Stimulated activated naive B cell treated with anti-CD40 and anti-IgM and Interleukin-4, amounts not matched to agents 10 μg/mL and 1 μg/mL and 100 μg/mL, for 72 hours (primary cell): ENCODE data around the gene NOL4.
"Not testable (repeated sequence)": the region's sequence is repeated elsewhere in the genome, so short reads cannot be mapped to it uniquely, and the experiment has no call there.

Source experiments
- ATAC-seq, 2 donors: fragments of 150-1000 bp; cut with Tn5 transposase; replicated peaks; 2 replicates each; pipeline ENCODE4 v1.10.0; 2021; ENCODE audit warnings: moderate library complexity in 1 of 2
- DNase-seq: peaks from one replicate; pipeline ENCODE4 v3.0.0; 2021
- H3K27ac Mint-ChIP-seq: one replicate; pipeline ENCODE4 v1.8.0; 2022; ENCODE audit warnings: mild to moderate bottlenecking, mixed read lengths
- H3K27me3 Mint-ChIP-seq, 2 donors: one replicate each; pipeline ENCODE4 v1.8.0; 2022; ENCODE audit warnings: mixed read lengths in 2 of 2
- H3K36me3 Mint-ChIP-seq, 2 donors: one replicate each; pipeline ENCODE4 v1.8.0; 2022; ENCODE audit warnings: mixed read lengths in 2 of 2, mild to moderate bottlenecking in 1 of 2
- H3K4me1 Mint-ChIP-seq, 2 donors: one replicate each; pipeline ENCODE4 v1.8.0; 2022; ENCODE audit warnings: mixed read lengths in 2 of 2, mild to moderate bottlenecking in 1 of 2
- H3K4me3 Mint-ChIP-seq, 2 donors: one replicate each; pipeline ENCODE4 v1.8.0; 2022; ENCODE audit warnings: mild to moderate bottlenecking in 2 of 2, mixed read lengths in 2 of 2, moderate library complexity in 1 of 2
- H3K9me3 Mint-ChIP-seq, 2 donors: one replicate each; pipeline ENCODE4 v1.8.0; 2022; ENCODE audit warnings: mixed read lengths in 2 of 2, mild to moderate bottlenecking in 1 of 2

The NOL4 gene, protein sequence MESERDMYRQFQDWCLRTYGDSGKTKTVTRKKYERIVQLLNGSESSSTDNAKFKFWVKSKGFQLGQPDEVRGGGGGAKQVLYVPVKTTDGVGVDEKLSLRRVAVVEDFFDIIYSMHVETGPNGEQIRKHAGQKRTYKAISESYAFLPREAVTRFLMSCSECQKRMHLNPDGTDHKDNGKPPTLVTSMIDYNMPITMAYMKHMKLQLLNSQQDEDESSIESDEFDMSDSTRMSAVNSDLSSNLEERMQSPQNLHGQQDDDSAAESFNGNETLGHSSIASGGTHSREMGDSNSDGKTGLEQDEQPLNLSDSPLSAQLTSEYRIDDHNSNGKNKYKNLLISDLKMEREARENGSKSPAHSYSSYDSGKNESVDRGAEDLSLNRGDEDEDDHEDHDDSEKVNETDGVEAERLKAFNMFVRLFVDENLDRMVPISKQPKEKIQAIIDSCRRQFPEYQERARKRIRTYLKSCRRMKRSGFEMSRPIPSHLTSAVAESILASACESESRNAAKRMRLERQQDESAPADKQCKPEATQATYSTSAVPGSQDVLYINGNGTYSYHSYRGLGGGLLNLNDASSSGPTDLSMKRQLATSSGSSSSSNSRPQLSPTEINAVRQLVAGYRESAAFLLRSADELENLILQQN

DNA sequence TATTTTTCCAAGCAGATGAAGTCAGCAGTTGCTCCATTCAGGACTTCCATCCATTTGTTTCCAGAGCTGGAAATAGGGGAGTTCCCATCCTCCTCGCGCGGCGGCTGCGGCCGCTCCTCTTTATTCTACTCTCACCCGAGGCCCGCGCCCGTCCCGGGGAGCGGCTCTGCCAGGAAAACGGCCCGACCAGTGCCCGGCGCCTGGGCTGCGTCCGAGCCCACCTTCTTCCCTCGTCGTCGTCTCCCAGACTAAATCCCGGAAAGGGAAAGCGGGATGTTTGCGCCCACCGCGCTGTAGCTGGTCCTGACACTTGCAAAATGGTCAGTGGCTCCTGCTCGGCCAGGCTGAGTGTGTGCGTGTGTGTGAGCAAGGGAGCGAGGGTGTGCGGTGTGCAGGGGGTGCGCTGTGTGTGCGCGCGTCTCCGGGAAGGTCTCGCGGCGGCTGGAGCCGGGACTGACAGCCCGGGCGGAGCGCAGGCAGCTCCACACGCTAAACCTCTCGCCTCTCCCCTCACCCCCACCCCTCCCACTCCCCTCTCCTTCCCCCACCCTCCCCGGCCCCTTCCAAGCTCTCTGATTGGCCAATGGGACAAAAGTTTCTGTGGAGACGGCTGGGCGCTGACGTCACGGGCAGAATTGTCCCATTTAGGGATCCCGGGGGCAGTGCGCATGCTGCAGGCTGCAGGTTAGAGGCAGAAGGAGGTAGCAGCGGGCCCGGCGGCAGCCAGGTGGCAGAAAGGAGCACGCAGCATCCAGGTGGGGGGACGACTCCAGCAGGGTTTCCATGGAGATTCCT lies at the start of gene NOL4:
NOL4 (minus strand) TSS at position 491 of the 795 bp plus-strand sequence. CDS start 1,660 bp downstream, outside the sequence.
- H3K27me3 Mint-ChIP-seq, result peaks cover 33 to 42% of the 10 kb centered on the region in 2 donors
- DNase-seq, result no peak
- ATAC-seq, result no peak
- H3K36me3 Mint-ChIP-seq, result no peaks in the 10 kb centered on the region
- peak within 1 kb of the TSS; percentile 15 for H3K27ac Mint-ChIP-seq
- peaks cover 2 to 9% of the 10 kb centered on the region in 2 donors for H3K9me3 Mint-ChIP-seq
- H3K4me1 Mint-ChIP-seq, result peaks cover 10 to 15% of the 10 kb centered on the region in 2 donors
- H3K4me3 Mint-ChIP-seq, result peak within 1 kb of the TSS in 1 of 2 donors; percentile 38

DNA sequence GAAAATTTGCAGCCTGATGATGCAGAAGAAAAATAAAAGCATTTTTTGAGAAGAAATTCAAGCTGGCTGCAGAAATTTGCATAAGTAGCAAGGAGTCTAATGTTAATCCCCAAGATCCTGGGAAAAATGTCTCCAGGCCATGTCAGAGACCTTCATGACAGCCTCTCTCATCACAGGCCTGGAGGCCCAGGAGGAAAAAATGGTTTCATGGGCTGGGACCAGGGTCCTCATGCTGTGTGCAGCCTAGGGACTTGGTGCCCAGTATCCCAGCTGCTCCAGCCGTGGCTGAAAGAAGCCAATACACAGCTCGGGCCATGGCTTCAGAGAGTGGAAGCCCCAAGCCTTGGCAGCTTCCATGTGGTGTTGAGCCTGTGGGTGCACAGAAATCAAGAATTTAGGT lies 41.3 kb upstream of the NOL4 start:
- H3K4me3 Mint-ChIP-seq, H3K27me3 Mint-ChIP-seq, ATAC-seq, H3K27ac Mint-ChIP-seq, H3K4me1 Mint-ChIP-seq, DNase-seq, H3K36me3 Mint-ChIP-seq: not testable (repeated sequence)
- peaks cover 8 to 17% of the 10 kb centered on the region in 2 donors for H3K9me3 Mint-ChIP-seq

DNA sequence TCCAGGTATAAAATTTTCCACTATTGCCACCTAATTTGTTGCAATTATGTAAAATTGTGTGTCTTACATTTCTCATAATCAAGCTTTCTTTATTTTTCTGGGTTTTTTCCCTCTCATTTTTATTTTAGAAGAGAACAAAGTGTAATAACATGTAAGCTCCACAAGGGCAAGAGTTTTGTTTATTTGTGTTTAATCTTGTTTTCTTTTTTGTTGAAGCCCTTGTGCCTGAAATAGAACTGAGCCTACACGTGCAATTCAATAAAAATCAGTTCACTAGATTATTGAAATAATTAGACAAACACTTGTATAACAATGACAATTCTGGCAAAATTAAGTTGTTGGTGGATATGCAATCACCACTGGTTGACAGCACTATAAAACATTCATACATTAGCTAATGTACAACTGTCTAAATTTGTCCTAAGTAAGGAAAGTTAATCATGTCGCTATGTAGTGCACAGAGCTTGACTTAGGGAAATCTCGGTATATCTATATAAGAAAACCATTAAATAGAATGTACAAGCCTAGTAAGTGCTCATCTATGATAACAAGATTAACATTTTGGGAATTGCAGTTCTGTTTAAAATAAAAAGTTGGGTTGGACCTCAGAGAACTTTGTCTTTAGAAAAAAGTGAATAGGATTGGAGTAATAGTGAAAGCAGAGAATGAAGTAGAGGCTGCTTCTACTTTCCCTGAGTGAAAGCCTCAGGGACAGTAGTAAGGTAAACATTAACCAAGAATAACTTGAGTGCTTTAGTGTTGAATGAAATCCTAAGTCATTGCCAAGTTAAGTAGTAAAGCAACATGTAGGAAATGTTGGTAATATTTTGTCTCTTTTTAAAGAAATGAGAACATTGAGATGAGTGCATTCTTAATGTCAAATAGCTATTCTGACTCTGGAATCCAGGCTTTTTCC lies 37.4 kb upstream of the NOL4 start:
- Mint-ChIP-seq H3K36me3 (peaks cover 0 to 5% of the 10 kb centered on the region in 2 donors), H3K27ac (no peak overlapping the region), H3K27me3 (no peaks in the 10 kb centered on the region), H3K4me1 (no peaks in the 10 kb centered on the region), H3K4me3 (no peak overlapping the region), H3K9me3 (peaks cover 9 to 17% of the 10 kb centered on the region in 2 donors)
- ATAC-seq (no peak), DNase-seq (no peak)

DNA sequence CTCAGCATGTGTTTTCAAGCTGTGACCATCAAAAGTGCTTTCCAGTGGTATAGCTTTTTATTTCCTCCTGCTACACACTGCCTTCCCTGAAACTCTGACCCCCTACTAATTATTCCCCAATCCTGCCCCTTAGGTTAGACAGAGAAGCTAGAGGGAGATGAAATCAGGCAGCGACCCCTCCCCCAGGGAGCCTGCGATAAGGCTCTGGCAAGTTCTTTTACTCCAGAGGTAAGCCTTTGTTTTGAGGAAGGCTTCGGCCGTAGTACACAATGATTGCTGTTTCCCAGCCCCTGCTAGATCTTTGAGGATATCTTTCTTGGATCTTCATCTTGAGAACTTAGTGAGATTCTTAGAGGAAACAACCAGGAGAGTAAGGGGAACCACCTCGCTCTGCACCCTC lies 33.5 kb upstream of the NOL4 start:
- ATAC-seq, result no peak
- H3K27me3 Mint-ChIP-seq, result no peaks in the 10 kb centered on the region
- no peaks in the 10 kb centered on the region for H3K4me1 Mint-ChIP-seq
- no peak overlapping the region for H3K4me3 Mint-ChIP-seq
- no peak overlapping the region for H3K27ac Mint-ChIP-seq
- DNase-seq, result no peak
- H3K36me3 Mint-ChIP-seq, result no peaks in the 10 kb centered on the region
- H3K9me3 Mint-ChIP-seq, result peaks cover 3 to 6% of the 10 kb centered on the region in 2 donors

DNA sequence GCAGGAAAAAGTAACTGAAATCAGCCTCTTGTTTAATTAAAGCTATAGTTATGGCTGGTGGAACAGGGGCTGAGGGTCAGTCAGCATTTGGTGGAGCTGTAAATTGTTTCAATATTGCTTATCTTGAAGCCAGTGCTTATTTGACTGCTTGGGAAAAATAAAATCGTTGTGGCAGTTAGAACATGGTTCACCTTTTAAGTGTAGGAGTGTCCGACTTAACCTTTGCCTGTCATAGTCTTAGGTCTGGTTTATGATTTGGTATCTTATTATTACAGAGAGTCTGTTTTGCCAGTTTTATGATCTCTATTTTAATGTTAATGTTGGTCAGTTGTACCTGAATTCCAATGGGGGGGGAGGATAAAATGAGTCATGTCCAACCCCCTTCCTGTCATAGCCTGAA lies 27.2 kb upstream of the NOL4 start:
- Mint-ChIP-seq H3K27ac (no peak overlapping the region), H3K4me3 (no peak overlapping the region), H3K27me3 (no peaks in the 10 kb centered on the region), H3K9me3 (peaks cover 3 to 7% of the 10 kb centered on the region in 2 donors), H3K36me3 (no peaks in the 10 kb centered on the region), H3K4me1 (no peaks in the 10 kb centered on the region)
- ATAC-seq (no peak), DNase-seq (no peak)

DNA sequence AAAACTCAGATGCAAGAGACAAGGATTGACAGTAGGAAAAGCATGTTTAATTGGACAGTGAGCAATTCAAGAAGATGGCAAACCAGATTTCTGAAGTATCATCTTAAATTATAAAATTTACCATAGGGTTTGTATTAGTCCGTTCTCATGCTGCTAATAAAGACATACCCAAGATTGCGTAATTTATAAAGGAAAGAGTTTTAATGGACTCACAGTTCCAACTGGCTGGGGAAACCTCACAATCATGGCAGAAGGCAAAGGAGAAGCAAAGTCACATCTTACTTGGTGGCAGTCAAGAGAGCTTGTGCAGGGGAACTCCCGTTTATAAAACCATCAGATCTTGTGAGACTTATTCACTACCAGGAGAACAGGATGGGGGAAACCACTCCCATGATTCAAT lies 24.0 kb upstream of the NOL4 start:
- Mint-ChIP-seq H3K4me1 (no peaks in the 10 kb centered on the region), H3K9me3 (peaks cover 3 to 11% of the 10 kb centered on the region in 2 donors), H3K36me3 (no peaks in the 10 kb centered on the region), H3K27me3 (no peaks in the 10 kb centered on the region), H3K4me3 (no peak overlapping the region), H3K27ac (no peak overlapping the region)
- no peak for ATAC-seq
- no peak for DNase-seq

DNA sequence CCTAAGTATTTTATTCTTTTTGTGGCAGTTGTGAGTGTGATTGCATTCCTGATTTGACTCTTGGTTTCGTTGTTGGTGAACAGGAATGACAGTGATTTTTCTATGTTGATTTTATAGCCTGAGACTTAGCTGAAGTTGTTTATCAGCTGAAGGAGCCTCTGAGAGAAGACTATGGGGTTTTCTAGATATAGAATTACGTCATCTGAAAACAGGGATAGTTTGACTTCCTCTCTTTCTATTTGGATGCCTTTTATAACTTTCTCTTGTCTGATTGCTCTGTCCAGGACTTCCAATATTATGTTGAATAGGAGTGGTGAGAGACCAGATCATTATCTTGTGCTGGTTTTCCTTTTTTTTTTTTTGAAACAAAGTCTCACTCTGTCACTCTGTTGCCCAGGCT lies 18.0 kb upstream of the NOL4 start:
- no peaks in the 10 kb centered on the region for H3K36me3 Mint-ChIP-seq
- DNase-seq, result no peak
- H3K4me3 Mint-ChIP-seq, result no peak overlapping the region
- H3K9me3 Mint-ChIP-seq, result peaks cover 0 to 8% of the 10 kb centered on the region in 2 donors
- H3K27ac Mint-ChIP-seq, result no peak overlapping the region
- H3K4me1 Mint-ChIP-seq, result no peaks in the 10 kb centered on the region
- H3K27me3 Mint-ChIP-seq, result no peaks in the 10 kb centered on the region
- no peak for ATAC-seq

DNA sequence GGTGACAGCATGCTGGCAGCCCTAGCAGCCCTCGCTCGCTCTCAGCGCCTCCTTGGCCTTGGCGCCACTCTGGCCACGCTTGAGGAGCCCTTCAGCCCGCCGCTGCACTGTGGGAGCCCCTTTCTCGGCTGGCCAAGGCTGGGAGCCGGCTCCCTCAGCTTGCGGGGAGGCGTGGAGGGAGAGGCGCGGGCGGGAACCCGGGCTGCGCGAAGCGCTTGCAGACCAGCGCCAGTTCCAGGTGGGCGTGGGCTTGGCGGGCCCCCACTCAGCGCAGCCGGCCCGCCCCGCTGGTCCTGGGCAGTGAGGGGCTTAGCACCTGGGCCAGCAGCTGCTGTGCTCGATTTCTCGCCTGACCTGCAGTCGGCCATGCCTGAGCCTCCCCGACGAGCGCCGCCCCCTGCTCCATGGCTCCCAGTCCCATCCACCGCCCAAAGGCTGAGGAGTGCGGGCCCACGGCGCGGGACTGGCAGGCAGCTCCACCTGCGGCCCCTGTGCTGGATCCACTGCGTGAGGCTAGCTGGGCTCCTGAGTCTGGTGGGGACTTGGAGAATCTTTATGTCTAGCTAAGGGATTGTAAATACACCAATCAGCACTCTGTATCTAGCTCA lies 9.2 kb upstream of the NOL4 start:
- not testable (repeated sequence) for H3K9me3 Mint-ChIP-seq, H3K4me1 Mint-ChIP-seq, H3K27me3 Mint-ChIP-seq, H3K4me3 Mint-ChIP-seq, H3K36me3 Mint-ChIP-seq, H3K27ac Mint-ChIP-seq, ATAC-seq, DNase-seq

DNA sequence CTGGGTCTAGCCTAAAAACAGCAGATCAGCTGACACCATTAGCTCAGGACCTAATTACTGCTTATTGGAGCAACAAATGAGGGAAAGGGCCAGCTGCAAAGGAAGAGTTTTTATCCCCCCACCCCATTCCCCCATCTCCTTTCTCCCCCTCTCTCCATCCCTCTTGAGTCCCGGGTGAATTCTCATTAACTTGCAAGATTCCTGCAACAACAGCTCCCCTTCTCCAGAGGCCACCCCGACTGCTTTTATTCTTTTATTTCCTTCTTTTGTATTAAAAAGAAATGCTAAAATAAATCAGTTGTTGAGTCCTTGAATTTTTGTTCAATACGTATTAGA lies 473 bp upstream of the NOL4 start:
- no peaks in the 10 kb centered on the region for H3K36me3 Mint-ChIP-seq
- peaks cover 10 to 15% of the 10 kb centered on the region in 2 donors for H3K4me1 Mint-ChIP-seq
- ATAC-seq (no peak), DNase-seq (no peak)
- no peak overlapping the region for H3K27ac Mint-ChIP-seq
- peaks cover 32 to 37% of the 10 kb centered on the region in 2 donors for H3K27me3 Mint-ChIP-seq
- no peak overlapping the region for H3K4me3 Mint-ChIP-seq
- H3K9me3 Mint-ChIP-seq, result peaks cover 2 to 9% of the 10 kb centered on the region in 2 donors

DNA sequence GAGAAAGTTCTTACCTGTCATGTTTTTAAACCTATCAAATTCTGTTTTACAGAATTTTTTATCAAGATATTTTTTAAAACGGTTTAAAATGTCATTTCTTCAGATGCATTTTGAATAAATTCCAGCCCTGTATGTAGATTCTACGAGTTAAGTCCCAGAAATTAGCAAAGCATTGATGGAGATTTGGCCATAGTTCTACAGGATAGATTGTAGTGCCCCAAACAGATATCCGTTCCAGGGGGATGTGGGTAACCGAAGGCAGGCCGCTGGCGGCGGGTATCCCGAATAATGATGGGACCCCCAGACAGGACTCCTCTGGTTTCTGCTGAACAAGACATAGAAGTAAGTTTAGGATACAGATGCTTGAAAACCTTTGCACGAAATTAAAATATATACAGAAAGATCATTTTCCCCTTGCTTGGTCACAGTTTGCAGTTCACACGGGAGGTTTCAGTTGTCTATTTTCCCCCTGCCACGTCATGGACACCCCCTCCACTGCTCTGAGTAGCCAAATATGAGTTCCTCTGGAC lies 755 bp downstream of the NOL4 start:
- Mint-ChIP-seq H3K4me1 (peaks cover 10 to 15% of the 10 kb centered on the region in 2 donors), H3K9me3 (peaks cover 2 to 9% of the 10 kb centered on the region in 2 donors), H3K27me3 (peaks cover 33 to 44% of the 10 kb centered on the region in 2 donors), H3K36me3 (no peaks in the 10 kb centered on the region), H3K4me3 (peak overlapping the region in 1 of 2 donors; percentile 38), H3K27ac (peak overlapping the region; percentile 25)
- DNase-seq (no peak), ATAC-seq (no peak)

DNA sequence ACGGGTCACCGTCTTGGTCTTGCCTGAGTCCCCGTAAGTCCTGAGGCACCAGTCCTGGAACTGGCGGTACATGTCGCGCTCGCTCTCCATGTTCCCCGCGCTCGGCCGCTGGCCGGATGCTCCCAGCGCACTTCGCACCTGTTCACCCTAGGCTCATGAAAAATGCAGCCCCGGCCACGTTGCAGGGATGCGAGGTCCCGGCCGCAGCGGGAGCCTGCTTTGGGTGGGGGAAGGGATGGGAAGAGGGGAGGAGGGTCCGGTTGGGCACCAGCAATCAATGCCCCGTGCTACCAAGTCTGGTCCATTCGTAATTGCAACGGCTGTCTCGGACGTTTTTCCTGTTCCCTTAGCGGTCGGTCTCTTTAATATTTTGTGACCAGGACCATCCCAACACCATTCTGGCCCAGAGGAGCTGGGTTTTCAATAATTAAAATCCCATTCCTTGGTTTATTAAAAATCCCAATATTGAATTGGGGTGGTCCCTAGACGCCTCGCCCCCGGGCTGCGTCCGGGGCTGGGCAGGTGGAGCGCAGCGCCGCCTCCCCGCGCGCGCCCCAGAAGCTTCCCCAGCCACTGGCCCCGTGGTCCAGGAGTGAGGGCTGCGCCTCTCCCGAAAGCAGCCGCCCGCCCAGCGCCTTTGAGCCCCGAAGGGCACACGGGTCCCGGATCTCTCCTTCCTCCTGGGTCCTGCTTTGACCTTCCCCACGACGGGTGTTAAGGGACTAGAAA lies 1.4 kb downstream of the NOL4 start:
- H3K27me3 Mint-ChIP-seq, result peaks cover 36 to 48% of the 10 kb centered on the region in 2 donors

DNA sequence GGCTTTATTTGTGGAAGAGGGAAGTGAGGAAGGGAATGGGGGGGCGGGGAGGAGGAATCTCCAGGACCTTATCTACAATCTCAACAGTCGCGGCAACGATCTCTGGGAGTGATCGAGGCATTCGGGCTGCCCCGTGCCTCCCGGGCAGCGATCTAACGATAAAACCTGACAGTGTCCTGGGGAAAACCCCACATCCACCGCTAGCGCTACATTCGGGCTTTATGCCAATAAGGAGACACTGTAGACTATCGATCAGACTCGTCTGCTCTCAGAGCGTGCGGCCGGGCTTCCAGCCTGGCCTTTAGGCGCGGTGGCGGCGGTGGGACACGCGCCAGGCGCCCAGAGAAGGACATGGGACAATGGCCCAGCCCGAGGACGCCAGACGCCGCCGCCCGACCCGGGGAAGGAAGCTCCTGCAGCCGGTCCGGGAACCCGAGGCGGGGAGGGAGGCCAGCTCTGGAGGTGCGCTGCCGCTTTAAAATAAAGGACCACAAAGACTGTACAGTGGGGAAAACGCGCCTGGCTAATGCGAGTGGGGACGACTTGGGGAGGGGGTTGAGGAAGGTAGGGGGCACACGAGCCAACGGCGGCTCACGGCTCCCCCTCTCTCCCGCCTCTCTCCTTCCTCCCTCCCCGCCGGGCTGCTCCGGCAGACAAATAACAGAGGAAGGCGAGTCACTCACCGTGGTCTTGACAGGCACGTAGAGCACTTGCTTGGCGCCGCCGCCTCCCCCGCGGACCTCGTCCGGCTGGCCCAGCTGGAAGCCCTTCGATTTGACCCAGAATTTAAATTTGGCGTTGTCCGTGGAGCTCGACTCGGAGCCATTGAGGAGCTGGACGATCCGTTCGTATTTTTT lies 2.2 kb downstream of the NOL4 start:
- Mint-ChIP-seq H3K36me3 (no peaks in the 10 kb centered on the region), H3K27ac (peak overlapping the region; percentile 37), H3K27me3 (peaks cover 40 to 54% of the 10 kb centered on the region in 2 donors), H3K9me3 (peaks cover 0 to 1% of the 10 kb centered on the region in 2 donors), H3K4me1 (peaks cover 10 to 15% of the 10 kb centered on the region in 2 donors), H3K4me3 (peak overlapping the region; percentile 46)
- no peak for DNase-seq
- ATAC-seq, result peak in 1 of 2 donors; percentile 46

More for the DNA sequence above, 1.4 kb downstream of the NOL4 start:
- DNase-seq (no peak), ATAC-seq (no peak)
- Mint-ChIP-seq H3K4me3 (peak overlapping the region in 1 of 2 donors; percentile 21), H3K36me3 (no peaks in the 10 kb centered on the region), H3K4me1 (peaks cover 10 to 15% of the 10 kb centered on the region in 2 donors), H3K27ac (peak overlapping the region; percentile 25), H3K9me3 (peaks cover 2 to 5% of the 10 kb centered on the region in 2 donors)
